ENCODE results near the gene ZNF184.

ZNF184 gene

DNA sequence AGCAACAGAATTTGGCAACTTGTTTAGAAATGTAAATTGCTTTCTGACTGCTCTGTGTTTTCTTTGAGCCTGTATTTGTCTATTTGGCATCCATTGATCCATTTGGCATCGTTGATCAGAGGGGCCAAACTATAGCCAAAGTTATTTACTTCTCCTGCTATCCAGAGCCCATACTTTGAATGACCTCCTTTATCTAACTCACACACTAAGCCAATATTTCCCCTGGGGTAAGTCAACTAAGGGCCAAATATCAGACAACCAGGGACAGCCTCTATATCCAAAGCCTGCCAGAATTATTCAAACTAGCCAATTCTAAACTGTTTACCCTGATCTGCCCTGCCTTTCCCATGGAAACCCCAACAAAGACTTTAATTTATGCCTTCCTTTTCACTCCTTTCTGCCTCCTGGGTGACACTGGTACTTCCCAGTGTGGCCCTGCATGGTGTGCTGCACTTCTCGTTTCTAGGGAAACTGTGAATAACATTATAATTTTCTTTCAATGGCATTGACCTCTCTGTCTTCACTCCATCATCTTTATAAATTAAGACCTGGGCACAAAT, 19.8 kb upstream of the ZNF184 start:
- no peaks in the 10 kb centered on the region for H3K79me1 ChIP-seq (replicated peaks; ENCODE audit: low read length, poor library complexity, severe bottlenecking)
- no peak overlapping the region for H3K4me3 ChIP-seq (ENCODE audit: insufficient read depth in 1 of 2, low read depth in 1 of 2, low read length in 2 of 2)

DNA sequence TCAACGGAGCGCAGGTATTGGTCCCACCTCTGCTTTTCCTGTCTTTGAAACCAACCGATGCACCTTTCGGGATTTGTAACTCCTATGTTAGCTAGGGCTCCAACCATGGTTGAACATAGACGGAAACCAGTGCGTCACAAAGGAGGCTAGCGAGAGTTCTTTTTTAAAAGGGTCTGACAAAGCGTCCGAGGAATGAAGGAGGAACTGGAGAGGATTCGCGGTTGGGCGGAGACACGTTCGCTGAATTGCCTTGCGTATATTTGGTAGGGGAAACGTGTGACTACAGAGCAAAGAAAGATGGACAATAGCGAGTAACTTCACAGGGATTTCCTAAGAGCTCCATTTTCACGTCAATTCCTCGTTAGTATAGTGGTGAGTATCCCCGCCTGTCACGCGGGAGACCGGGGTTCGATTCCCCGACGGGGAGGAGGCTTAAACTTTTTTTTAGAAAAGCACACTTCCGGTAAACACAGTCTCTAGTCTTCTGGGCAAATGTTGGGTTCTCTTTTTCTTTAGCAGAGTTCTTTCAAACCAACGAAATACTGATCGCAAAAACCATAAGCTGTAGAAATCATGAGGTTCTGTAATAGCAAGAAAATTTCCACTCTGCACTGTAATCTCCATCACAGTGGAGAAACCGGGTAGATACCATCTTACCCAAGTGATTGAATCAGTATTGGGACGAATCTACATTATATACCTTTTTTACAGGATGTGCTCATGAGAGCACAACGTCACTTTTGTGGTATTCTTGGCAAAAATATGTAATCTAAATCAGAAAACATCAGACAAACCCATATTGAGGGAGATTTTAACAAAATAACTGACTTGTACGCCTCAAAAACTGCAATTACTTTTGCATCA, 6.6 kb upstream of the ZNF184 start:
- Histone ChIP-seq H3K4ac (ENCODE audit: low read depth in 1 of 2, low read length in 2 of 2) (peak overlapping the region; percentile 57 to 91), H3K18ac (ENCODE audit: low read depth in 1 of 2, low read length in 2 of 2) (peak overlapping the region; percentile 82 to 89), H3K27me3 (ENCODE audit: control insufficient read depth in 1 of 2, insufficient read depth in 1 of 2, low read length in 2 of 2) (no peaks in the 10 kb centered on the region), H2BK15ac (ENCODE audit: low read depth, poor library complexity, severe bottlenecking) (peak overlapping the region; percentile 67), H3K14ac (ENCODE audit: low read length in 2 of 2) (peak overlapping the region in 1 of 2 experiments; percentile 81), H3K9ac (ENCODE audit: low read length) (peak overlapping the region; percentile 97), H3K23ac (ENCODE audit: low read length in 2 of 2) (no peak overlapping the region), H2BK5ac (ENCODE audit: low read depth, low read length, poor library complexity, severe bottlenecking) (no peak overlapping the region), H3K9me3 (ENCODE audit: control insufficient read depth, low read length) (no peaks in the 10 kb centered on the region), H4K8ac (ENCODE audit: low read length) (peak overlapping the region; percentile 7), H2BK12ac (ENCODE audit: low read length in 2 of 2) (peak overlapping the region in 1 of 2 experiments; percentile 56), H3K4me2 (ENCODE audit: low read length, poor library complexity, severe bottlenecking) (peak overlapping the region; percentile 91), H3K79me1 (replicated peaks; ENCODE audit: low read length, poor library complexity, severe bottlenecking) (no peaks in the 10 kb centered on the region), H3K36me3 (ENCODE audit: control insufficient read depth in 1 of 2, insufficient read depth in 2 of 2, low read depth in 1 of 2, low read length in 2 of 2) (no peaks in the 10 kb centered on the region), H2AFZ (ENCODE audit: low read depth, low read length) (no peak overlapping the region), H4K91ac (ENCODE audit: low read length) (no peak overlapping the region), H3K4me3 (ENCODE audit: insufficient read depth in 1 of 2, low read depth in 1 of 2, low read length in 2 of 2) (peak overlapping the region; percentile 56 to 86), H2BK120ac (ENCODE audit: low read depth, low read length) (peak overlapping the region; percentile 80), H3K27ac (ENCODE audit: low read length, poor library complexity, severe bottlenecking) (peak overlapping the region; percentile 90), H3K4me1 (ENCODE audit: control insufficient read depth, insufficient read depth, low read depth, low read length) (peaks cover 2% of the 10 kb centered on the region), H2AK5ac (ENCODE audit: low read length, severe bottlenecking) (no peak overlapping the region)
- DNase-seq, result peak; percentile 96
- under 1% methylated on average over 26 of the region's 33 CpGs for WGBS

More for the DNA sequence above, 19.8 kb upstream of the ZNF184 start:
- H4K8ac ChIP-seq (ENCODE audit: low read length), result no peak overlapping the region
- DNase-seq, result no peak
- H2AK5ac ChIP-seq (ENCODE audit: low read length, severe bottlenecking), result no peak overlapping the region
- H3K14ac ChIP-seq (ENCODE audit: low read length in 2 of 2), result no peak overlapping the region
- no peak overlapping the region for H2BK5ac ChIP-seq (ENCODE audit: low read depth, low read length, poor library complexity, severe bottlenecking)
- H3K9me3 ChIP-seq (ENCODE audit: control insufficient read depth, low read length), result no peaks in the 10 kb centered on the region
- no peaks in the 10 kb centered on the region for H3K4me1 ChIP-seq (ENCODE audit: control insufficient read depth, insufficient read depth, low read depth, low read length)
- no peak overlapping the region for H4K91ac ChIP-seq (ENCODE audit: low read length)
- no peak overlapping the region for H3K18ac ChIP-seq (ENCODE audit: low read depth in 1 of 2, low read length in 2 of 2)
- no peak overlapping the region for H3K4ac ChIP-seq (ENCODE audit: low read depth in 1 of 2, low read length in 2 of 2)
- no peaks in the 10 kb centered on the region for H3K36me3 ChIP-seq (ENCODE audit: control insufficient read depth in 1 of 2, insufficient read depth in 2 of 2, low read depth in 1 of 2, low read length in 2 of 2)
- peaks cover 0 to 13% of the 10 kb centered on the region in 2 experiments for H3K27me3 ChIP-seq (ENCODE audit: control insufficient read depth in 1 of 2, insufficient read depth in 1 of 2, low read length in 2 of 2)
- H3K4me2 ChIP-seq (ENCODE audit: low read length, poor library complexity, severe bottlenecking), result no peak overlapping the region
- no peak overlapping the region for H3K9ac ChIP-seq (ENCODE audit: low read length)
- no peak overlapping the region for H2BK12ac ChIP-seq (ENCODE audit: low read length in 2 of 2)
- H3K27ac ChIP-seq (ENCODE audit: low read length, poor library complexity, severe bottlenecking), result no peak overlapping the region
- no peak overlapping the region for H2BK15ac ChIP-seq (ENCODE audit: low read depth, poor library complexity, severe bottlenecking)
- no peak overlapping the region for H3K23ac ChIP-seq (ENCODE audit: low read length in 2 of 2)
- WGBS, result 91% methylated on average over 2 of the region's 2 CpGs
- no peak overlapping the region for H2BK120ac ChIP-seq (ENCODE audit: low read depth, low read length)
- no peak overlapping the region for H2AFZ ChIP-seq (ENCODE audit: low read depth, low read length)

DNA sequence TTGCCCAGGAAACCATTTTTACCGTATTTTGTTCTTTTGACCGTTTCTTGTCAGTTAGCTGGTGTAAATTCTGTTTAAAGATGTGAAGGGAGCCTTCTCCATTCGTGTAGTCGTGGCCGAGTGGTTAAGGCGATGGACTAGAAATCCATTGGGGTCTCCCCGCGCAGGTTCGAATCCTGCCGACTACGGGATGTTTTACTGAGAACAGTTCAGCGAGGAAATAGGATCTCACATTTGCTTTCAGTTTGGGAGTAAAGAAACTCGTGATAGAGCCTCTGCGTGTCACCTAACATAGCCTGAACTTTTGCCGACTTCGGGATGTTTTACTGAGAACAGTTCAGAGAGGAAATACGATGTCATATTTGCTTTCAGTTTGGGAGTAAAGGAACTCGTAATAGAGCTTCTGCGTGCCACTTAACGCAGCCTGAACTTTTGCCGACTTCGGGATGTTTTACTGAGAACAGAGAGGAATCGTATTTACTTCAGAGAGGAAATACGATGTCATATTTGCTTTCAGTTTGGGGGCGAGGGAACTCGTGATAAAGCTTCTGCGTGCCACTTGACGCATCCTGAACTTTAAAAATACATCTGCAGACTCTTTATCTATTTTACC, 5.9 kb upstream of the ZNF184 start:
- H4K8ac ChIP-seq (ENCODE audit: low read length), result peak overlapping the region; percentile 7
- no peak overlapping the region for H2AK5ac ChIP-seq (ENCODE audit: low read length, severe bottlenecking)
- H2BK15ac ChIP-seq (ENCODE audit: low read depth, poor library complexity, severe bottlenecking), result peak overlapping the region; percentile 67
- under 1% methylated on average over 27 of the region's 28 CpGs for WGBS
- H2AFZ ChIP-seq (ENCODE audit: low read depth, low read length), result no peak overlapping the region
- no peak overlapping the region for H2BK5ac ChIP-seq (ENCODE audit: low read depth, low read length, poor library complexity, severe bottlenecking)
- peak overlapping the region; percentile 97 for H3K9ac ChIP-seq (ENCODE audit: low read length)
- no peaks in the 10 kb centered on the region for H3K9me3 ChIP-seq (ENCODE audit: control insufficient read depth, low read length)
- H3K4me2 ChIP-seq (ENCODE audit: low read length, poor library complexity, severe bottlenecking), result peak overlapping the region; percentile 91
- no peaks in the 10 kb centered on the region for H3K36me3 ChIP-seq (ENCODE audit: control insufficient read depth in 1 of 2, insufficient read depth in 2 of 2, low read depth in 1 of 2, low read length in 2 of 2)
- H3K27me3 ChIP-seq (ENCODE audit: control insufficient read depth in 1 of 2, insufficient read depth in 1 of 2, low read length in 2 of 2), result no peaks in the 10 kb centered on the region
- H3K23ac ChIP-seq (ENCODE audit: low read length in 2 of 2), result no peak overlapping the region
- no peaks in the 10 kb centered on the region for H3K79me1 ChIP-seq (replicated peaks; ENCODE audit: low read length, poor library complexity, severe bottlenecking)
- DNase-seq, result peak; percentile 96
- H3K27ac ChIP-seq (ENCODE audit: low read length, poor library complexity, severe bottlenecking), result peak overlapping the region; percentile 90
- peak overlapping the region; percentile 82 to 89 for H3K18ac ChIP-seq (ENCODE audit: low read depth in 1 of 2, low read length in 2 of 2)
- peak overlapping the region in 1 of 2 experiments; percentile 81 for H3K14ac ChIP-seq (ENCODE audit: low read length in 2 of 2)
- H3K4ac ChIP-seq (ENCODE audit: low read depth in 1 of 2, low read length in 2 of 2), result peak overlapping the region; percentile 57 to 91
- H3K4me3 ChIP-seq (ENCODE audit: insufficient read depth in 1 of 2, low read depth in 1 of 2, low read length in 2 of 2), result peak overlapping the region; percentile 56 to 86
- no peak overlapping the region for H2BK120ac ChIP-seq (ENCODE audit: low read depth, low read length)
- no peak overlapping the region for H2BK12ac ChIP-seq (ENCODE audit: low read length in 2 of 2)
- H3K4me1 ChIP-seq (ENCODE audit: control insufficient read depth, insufficient read depth, low read depth, low read length), result peaks cover 2% of the 10 kb centered on the region
- no peak overlapping the region for H4K91ac ChIP-seq (ENCODE audit: low read length)
